Progenitor cell of endocrine pancreas (in vitro differentiated cells): ENCODE data around the gene GDE1. TPM values are rescaled to one million over a fixed set of nuclear protein-coding genes. Genes with fewer than 3 reads are reported as not detected.

Experiments used
- DNase-seq: peaks from one replicate; pipeline ENCODE4 v3.0.0; 2021; ENCODE audit warnings: low spot score; ENCODE audit not compliant: unreplicated experiment
- H3K27ac Mint-ChIP-seq: 2 replicates; pipeline ENCODE4 v1.8.0; 2021; ENCODE audit warnings: mild to moderate bottlenecking, moderate library complexity, mixed read lengths
- H3K27me3 Mint-ChIP-seq: 2 replicates; pipeline ENCODE4 v1.8.0; 2021; ENCODE audit warnings: mixed read lengths
- H3K36me3 Mint-ChIP-seq: 2 replicates; pipeline ENCODE4 v1.8.0; 2022; ENCODE audit warnings: mixed read lengths; ENCODE audit not compliant: insufficient read depth
- H3K4me1 Mint-ChIP-seq: 2 replicates; pipeline ENCODE4 v1.8.0; 2021; ENCODE audit warnings: low read depth, mixed read lengths
- H3K4me3 Mint-ChIP-seq: 2 replicates; pipeline ENCODE4 v1.8.0; 2021; ENCODE audit warnings: low read depth, mild to moderate bottlenecking, moderate library complexity, mixed read lengths
- H3K9me3 Mint-ChIP-seq: 2 replicates; pipeline ENCODE4 v1.8.0; 2021; ENCODE audit warnings: low read depth, mixed read lengths
- total RNA-seq: library from RNA; stranded (reverse); gene quantifications from 2 replicates; pipeline ENCODE4 v1.2.1, GENCODE V29; 2021
- TF ChIP-seq, protein P1 (sequence below): fragments of 200-600 bp; sonication (generic); IDR thresholded peaks from one replicate; pipeline ENCODE4 v1.5.0; 2021; ENCODE audit warnings: antibody characterized with exemption, mild to moderate bottlenecking; ENCODE audit not compliant: unreplicated experiment

GDE1 gene
- total RNA-seq, 1 donor from 2014 or later = 116 TPM

GRCh38 chr16:19515757-19516156 lies 6.1 kb downstream of the GDE1 start:
- peaks cover 45% of the 10 kb centered on the region for H3K36me3 Mint-ChIP-seq
- peaks cover 22% of the 10 kb centered on the region for H3K4me1 Mint-ChIP-seq
- DNase-seq = no peak

DNA sequence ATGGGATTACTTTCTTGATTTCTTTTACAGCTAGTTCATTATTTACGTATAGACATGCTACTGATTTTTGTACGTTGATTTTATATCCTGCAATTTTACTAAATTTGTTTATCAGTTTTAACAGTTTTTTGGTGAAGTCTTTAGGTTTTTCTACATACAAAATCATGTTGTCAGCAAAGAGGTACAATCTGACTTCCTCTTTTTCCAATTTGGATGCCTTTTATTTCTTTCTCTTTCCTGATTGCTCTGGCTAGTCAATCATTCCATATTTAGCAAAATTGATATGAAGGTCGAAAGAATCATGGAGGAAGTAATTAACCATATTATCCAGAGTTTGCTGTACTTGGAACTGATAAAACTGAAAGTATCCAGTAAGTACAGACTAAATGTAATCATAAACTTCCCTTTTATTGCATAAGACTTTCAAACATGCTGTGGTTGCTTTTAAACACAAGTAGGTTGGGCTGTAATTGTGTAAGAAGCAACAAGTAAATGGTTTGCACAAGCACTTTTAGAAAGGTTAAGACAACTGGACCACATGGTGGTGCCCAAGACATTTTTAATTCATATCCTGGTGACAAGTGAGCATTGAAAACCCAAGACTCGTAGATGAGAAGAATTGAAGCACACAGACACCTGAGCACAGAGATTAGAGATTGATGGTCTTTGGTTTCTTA lies 8.4 kb downstream of the GDE1 start:
- H3K36me3 Mint-ChIP-seq = peaks cover 44% of the 10 kb centered on the region
- H3K4me3 Mint-ChIP-seq = no peak overlapping the region
- H3K9me3 Mint-ChIP-seq = peaks cover 9% of the 10 kb centered on the region
- H3K27me3 Mint-ChIP-seq = no peaks in the 10 kb centered on the region
- no peak overlapping the region for H3K27ac Mint-ChIP-seq
- no peak for DNase-seq
- H3K4me1 Mint-ChIP-seq = peaks cover 7% of the 10 kb centered on the region
- TF ChIP-seq, protein P1, sequence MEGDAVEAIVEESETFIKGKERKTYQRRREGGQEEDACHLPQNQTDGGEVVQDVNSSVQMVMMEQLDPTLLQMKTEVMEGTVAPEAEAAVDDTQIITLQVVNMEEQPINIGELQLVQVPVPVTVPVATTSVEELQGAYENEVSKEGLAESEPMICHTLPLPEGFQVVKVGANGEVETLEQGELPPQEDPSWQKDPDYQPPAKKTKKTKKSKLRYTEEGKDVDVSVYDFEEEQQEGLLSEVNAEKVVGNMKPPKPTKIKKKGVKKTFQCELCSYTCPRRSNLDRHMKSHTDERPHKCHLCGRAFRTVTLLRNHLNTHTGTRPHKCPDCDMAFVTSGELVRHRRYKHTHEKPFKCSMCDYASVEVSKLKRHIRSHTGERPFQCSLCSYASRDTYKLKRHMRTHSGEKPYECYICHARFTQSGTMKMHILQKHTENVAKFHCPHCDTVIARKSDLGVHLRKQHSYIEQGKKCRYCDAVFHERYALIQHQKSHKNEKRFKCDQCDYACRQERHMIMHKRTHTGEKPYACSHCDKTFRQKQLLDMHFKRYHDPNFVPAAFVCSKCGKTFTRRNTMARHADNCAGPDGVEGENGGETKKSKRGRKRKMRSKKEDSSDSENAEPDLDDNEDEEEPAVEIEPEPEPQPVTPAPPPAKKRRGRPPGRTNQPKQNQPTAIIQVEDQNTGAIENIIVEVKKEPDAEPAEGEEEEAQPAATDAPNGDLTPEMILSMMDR = no peak

More at GRCh38 chr16:19515757-19516156, 6.1 kb downstream of the GDE1 start:
- no peak overlapping the region for H3K4me3 Mint-ChIP-seq
- no peaks in the 10 kb centered on the region for H3K27me3 Mint-ChIP-seq
- TF ChIP-seq, protein P1 = no peak
- peaks cover 9% of the 10 kb centered on the region for H3K9me3 Mint-ChIP-seq
- no peak overlapping the region for H3K27ac Mint-ChIP-seq

DNA sequence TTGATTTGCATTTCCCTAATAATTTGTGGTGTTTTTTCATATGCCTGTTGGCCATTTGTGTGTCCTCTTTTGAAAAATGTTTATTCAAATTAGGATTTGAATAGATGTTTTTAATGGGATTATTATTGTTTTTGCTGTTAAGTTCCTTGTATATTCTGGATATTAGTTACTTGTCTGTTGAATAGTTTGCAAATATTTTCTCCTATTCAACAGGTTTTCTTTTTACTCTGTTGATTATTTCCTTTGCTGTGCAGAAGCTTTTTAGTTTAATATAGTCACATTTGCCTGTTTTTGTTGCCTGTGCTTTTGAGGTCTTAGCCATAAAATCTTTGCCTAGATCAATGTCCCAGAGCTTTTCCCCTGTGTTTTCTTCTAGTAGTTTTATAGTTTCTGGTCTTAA lies 9.6 kb downstream of the GDE1 start:
- no peaks in the 10 kb centered on the region for H3K4me1 Mint-ChIP-seq
- no peak overlapping the region for H3K4me3 Mint-ChIP-seq
- no peak overlapping the region for H3K27ac Mint-ChIP-seq
- H3K27me3 Mint-ChIP-seq = no peaks in the 10 kb centered on the region
- no peak for DNase-seq
- H3K9me3 Mint-ChIP-seq = peaks cover 9% of the 10 kb centered on the region
- peaks cover 43% of the 10 kb centered on the region for H3K36me3 Mint-ChIP-seq
- TF ChIP-seq, protein P1 = no peak

DNA sequence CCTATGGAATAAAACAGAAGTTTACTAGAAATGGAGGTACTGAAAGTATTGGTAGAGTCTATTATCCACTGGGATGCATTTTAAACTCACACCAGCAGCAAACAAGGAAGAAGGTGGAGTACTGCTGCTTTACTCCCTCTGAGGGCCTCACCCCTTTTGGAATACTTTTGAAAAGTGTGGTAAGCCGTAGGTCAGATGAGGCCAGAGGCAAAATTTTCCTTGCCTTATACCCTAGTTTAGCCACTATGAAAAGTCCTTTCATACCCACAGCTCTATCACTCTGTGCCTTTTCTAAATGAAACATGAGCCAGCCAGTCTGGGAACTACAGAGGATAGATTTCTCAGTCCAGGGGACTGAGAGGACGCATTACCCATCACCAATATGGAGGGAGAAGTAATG lies 14.0 kb downstream of the GDE1 start:
- peaks cover 6% of the 10 kb centered on the region for H3K4me1 Mint-ChIP-seq
- peaks cover 4% of the 10 kb centered on the region for H3K9me3 Mint-ChIP-seq
- no peak for DNase-seq
- no peaks in the 10 kb centered on the region for H3K27me3 Mint-ChIP-seq
- TF ChIP-seq, protein P1 = no peak
- no peak overlapping the region for H3K4me3 Mint-ChIP-seq
- peaks cover 41% of the 10 kb centered on the region for H3K36me3 Mint-ChIP-seq
- H3K27ac Mint-ChIP-seq = no peak overlapping the region

DNA sequence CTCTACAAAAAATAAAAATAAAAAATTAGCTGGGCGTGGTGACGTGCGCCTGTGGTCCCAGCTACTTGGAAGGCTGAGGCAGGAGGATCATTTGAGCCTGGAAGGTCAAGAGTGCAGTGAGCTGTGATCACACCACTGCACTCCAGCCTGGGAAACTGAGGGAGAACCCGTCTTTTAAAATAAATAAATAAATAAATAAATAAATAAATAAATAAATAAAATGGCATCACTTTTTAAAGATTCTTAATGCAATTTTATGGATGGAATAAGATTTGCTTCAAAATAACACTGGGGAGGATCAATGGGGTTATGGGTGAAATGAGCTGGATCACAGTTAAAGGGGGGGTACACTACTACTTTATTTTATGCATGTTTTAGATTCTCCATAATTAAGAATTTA lies 14.9 kb downstream of the GDE1 start:
- H3K36me3 Mint-ChIP-seq = peaks cover 39% of the 10 kb centered on the region
- H3K4me3 Mint-ChIP-seq = no peak overlapping the region
- peaks cover 6% of the 10 kb centered on the region for H3K4me1 Mint-ChIP-seq
- H3K9me3 Mint-ChIP-seq = no peaks in the 10 kb centered on the region
- no peak for DNase-seq
- H3K27ac Mint-ChIP-seq = no peak overlapping the region
- TF ChIP-seq, protein P1 = no peak
- H3K27me3 Mint-ChIP-seq = no peaks in the 10 kb centered on the region
